ENCODE results near the gene DLG2.
A peak's percentile ranks its signal among the peaks of the same experiment; 100 is the strongest.

DLG2 gene

GRCh38 chr11:83847467-83848034, 1779.6 kb downstream of the DLG2 start:
- DNase-seq (ENCODE audit: low read depth), result no peak

DNA sequence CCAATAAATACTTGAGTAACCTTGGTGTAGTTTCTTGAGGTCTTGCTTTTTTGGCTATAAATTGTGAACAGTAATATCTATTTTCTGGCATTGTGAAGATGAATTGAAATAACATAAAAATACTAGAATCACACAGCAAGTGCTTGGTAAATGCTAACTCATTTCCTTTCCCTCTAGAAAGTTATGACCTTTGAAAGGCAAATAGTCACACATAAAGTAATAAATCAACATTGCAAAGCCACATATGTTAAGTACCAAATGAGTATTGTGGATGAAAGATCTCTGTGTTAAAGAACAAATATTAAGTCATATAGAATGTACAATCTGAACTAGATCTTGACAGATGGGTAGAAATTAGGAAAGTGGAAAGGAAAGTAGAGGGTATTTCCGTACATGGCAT, 1781.3 kb downstream of the DLG2 start:
- no peak for DNase-seq (ENCODE audit: low read depth)

DNA sequence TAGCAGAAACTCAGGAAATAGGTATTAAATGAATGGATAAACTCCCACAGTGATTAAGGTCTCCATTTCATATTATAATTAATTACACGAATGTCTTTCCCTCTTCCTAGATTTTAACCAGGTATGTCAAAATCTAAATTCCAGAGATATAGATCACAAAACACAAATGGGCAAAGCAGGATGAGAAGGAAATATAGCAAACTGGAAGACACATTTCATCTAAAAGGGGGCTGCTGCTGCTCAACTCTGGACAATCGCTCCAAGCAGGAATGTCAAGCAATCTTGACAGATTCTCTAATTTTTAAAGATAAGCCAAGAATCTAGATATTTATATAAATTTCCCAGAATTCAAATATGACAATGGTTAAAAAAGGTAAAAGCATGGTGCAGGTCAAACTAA, 1786.8 kb downstream of the DLG2 start:
- no peak for DNase-seq (ENCODE audit: low read depth)

- peak; percentile 28 for DNase-seq (ENCODE audit: low read depth)
Measured at GRCh38 chr11:83836883-83837654, 1790.1 kb downstream of the DLG2 start.

GRCh38 chr11:83836065-83836464, 1791.1 kb downstream of the DLG2 start:
- no peak for DNase-seq (ENCODE audit: low read depth)

DNA sequence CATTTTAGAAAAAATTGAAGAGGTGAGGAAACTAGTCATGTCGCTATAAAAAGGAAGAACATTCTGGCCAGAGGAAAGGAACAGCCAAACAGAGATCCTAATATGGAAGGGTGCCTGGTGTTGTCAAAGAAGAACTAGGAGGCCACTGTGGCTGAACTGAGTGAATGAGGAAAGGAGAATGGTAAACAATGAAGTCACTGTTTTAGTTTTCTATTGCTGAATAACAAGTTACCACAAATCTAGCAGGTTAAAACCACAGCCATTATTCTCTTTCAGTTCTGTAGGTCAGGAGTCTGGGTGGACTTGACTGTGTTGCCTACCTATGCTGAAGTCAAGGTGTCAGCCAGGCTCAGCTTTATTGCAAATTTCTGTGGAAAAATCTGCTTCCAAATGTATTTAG, 1791.7 kb downstream of the DLG2 start:
- no peak for DNase-seq (ENCODE audit: low read depth)

DNA sequence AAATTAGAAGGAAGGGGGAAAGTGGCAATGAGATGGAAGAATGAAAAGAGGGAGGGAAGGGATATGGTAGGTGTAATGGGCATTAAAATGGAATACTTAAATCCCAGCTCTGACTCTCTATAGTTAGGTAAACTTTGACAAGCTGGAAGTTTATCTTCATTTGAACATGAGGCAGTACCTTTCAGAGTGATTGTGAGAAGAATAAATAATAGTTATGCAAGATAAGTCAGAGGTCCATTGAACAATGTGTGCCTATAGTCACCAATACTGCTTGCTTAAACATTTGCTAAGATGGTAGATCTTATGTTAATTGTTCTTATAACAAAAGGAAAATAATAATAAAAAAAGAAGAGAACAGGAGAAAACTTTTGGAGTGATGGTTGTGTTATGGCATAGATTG, 1795.2 kb downstream of the DLG2 start:
- no peak for DNase-seq (ENCODE audit: low read depth)

- peak; percentile 13 for DNase-seq (ENCODE audit: low read depth)
Measured at GRCh38 chr11:83827940-83828554, 1799.1 kb downstream of the DLG2 start.

DNA sequence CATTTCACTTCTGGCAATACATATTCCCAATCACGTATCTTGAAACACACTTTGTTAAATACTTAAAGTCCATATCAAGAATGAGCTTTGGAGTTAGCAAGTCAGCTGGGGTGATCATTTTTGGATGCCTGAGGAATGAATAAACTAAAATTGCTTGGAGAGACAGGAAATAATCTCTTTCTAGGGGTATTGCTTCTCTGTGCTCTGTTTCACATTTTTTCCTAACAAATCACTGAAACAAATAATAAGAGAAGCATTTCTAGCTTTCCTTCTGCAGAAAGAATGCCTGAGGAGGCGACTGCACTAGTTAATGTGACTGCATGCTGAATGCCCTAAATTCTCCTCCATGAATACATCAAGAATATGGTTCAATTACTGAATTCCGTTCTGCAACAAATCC, 1799.6 kb downstream of the DLG2 start:
- DNase-seq (ENCODE audit: low read depth), result peak; percentile 33

DNA sequence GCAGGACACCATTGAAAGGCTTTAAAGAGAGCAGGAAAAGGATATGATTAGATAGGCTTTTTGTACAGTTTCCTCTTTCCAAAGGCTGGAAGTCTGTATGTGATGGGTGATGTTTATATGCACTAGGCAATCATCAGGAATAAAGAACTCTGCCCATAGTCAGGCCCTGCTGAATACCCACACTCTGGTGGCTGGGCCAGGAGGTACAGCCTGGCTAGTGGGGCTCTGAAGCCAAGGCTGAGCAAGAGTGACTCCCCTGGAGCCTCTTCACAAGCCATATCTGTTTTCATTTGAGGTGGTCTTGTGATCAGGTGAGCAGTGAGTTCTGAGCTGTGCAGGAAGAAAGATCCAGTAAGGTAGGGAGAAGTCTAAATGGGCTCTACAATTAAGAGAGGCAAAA, 1801.1 kb downstream of the DLG2 start:
- no peak for DNase-seq (ENCODE audit: low read depth)

DNA sequence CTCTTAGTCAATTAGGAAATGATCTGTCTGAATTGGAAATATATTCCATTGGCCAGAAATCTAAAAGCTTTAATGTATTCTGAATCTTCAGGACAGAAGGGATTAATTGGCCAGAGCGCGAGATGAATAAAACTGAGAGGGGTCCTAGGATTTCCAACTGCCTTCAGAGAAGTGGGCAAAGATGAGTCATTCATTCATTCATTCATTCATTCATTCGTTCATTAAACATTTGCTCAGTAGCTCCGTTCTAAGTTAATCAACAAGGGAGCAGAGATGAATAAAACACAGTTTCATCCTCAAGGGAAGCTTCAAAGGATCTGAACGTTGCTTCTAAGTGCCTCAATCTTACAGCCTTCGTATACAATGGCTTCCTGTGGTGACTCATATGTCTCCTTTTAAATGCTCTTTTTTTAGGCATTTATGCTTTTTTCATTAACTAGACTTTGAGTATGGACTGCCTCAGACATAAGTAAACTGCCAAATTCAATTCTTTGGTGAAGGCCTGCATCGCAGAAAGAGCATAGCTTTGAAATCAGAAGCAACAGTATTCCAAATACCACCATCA, 1803.6 kb downstream of the DLG2 start:
- DNase-seq (ENCODE audit: low read depth), result no peak

DNA sequence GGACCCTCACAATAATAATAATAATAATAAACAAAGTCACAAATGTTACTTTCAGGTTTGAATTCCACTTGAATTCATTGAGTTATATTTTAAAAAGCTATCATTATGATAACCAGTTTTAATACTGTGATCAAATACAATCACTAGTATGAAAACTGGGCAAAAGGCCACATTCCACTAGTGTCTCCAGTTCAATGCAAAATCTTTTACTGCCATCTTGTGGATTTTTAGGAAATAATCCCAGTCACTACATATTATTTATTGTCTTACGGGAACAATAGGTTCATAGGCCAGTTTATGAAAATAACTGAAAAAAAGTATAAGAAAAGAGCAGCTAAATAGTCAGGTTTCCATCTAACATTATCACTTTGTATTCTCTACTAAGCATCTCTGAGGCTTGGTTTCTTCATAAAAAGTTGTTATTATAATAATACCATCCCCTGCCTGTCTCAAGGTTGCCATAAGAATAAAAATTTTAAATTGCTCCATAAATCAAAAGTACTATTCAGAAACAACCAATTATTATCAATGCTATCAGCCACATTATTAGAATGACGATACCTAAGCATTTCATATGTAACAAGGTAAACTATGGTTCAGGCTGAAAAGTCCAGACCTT, 1807.1 kb downstream of the DLG2 start:
- peak; percentile 67 for DNase-seq (ENCODE audit: low read depth)

DNA sequence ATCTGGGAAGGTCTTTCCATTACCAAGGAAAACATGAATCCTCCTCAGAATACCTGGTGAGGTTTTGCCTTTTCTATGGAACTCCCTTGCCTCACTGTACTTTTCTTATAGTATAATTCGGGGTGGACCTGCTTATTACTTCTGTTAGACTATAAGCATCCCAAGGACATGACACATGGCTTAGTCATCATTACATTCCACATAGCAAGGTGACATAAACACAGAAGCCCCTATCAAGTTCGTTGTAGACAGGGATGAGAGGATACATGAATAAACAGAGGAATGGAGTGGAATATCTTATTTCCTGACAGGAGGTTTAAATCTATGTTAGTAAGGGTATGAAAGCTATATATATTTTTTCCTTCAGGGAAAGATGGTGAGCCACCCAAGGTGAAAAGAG, 1808.8 kb downstream of the DLG2 start:
- no peak for DNase-seq (ENCODE audit: low read depth)

DNA sequence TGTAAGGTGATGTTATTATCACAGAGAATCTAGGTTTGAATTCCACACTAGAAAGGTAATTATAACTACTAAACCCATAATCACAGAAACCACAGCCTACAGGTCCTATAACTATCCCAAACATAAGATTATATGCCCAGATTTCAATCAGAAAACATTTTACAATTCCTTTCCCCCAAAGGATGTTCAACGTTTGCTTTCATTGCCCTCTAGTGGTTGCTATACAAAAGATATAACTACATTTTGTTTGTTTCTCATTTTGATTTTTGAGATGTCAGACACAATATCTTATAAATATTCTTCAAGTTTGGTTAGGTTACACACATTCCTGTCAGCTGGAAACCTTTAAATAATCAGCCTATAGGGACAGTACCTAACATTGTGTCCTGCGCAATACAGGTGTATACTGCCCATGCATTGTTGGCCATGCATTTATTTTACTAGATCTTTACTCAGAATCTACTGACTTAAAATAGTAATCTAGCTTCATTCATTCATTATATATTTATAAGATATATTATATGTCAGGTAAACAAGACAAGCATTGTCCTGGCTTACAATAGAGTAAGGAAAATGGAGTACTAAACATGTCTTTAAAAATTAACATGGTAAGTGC, 1810.5 kb downstream of the DLG2 start:
- no peak for DNase-seq (ENCODE audit: low read depth)

GRCh38 chr11:83815736-83816135, 1811.4 kb downstream of the DLG2 start:
- no peak for DNase-seq (ENCODE audit: low read depth)

GRCh38 chr11:83813296-83813695, 1813.8 kb downstream of the DLG2 start:
- no peak for DNase-seq (ENCODE audit: low read depth)

DNA sequence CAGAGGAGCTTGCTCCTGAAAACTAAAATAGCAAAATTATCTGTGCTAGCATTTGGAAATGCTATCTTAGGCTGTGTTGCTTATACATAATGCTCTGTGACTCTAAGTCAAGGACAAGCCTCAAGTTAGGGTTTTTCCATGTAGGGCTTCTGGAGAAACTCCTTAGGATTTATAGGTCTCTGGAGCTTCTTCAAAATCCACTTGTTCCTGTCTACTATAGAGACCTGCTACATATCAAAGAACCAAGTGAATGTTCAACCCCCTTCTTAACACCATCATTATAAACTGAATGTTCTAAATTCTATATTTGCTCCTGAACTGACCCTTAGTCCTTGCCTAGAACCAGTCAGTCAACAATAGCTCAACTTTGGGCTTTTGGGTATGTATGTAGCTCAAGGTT, 1817.9 kb downstream of the DLG2 start:
- no peak for DNase-seq (ENCODE audit: low read depth)

GRCh38 chr11:83801799-83802198, 1825.3 kb downstream of the DLG2 start:
- no peak for DNase-seq (ENCODE audit: low read depth)

DNA sequence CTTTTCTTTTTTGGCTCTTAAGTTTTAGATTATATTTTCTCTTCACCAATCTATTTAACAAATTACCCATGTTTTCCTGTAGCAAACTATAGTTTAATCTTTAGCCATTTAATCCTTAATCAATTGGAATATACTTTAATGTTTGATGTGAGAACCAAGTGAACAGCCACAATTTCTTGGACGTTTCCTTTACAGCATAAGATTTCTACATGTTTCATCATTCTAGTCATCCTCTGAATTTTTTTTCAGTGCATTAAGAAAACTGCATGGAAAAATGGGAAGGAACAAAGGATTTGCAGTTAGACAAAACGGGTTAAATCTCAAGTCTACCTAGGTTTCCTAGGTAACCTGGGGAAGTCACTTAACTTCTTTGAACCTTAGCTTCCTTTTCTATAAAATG, 1833.8 kb downstream of the DLG2 start:
- no peak for DNase-seq (ENCODE audit: low read depth)

- DNase-seq (ENCODE audit: low read depth), result no peak
Measured at GRCh38 chr11:83791557-83791956, 1835.6 kb downstream of the DLG2 start.

GRCh38 chr11:83785942-83786341, 1841.2 kb downstream of the DLG2 start:
- no peak for DNase-seq (ENCODE audit: low read depth)

DNA sequence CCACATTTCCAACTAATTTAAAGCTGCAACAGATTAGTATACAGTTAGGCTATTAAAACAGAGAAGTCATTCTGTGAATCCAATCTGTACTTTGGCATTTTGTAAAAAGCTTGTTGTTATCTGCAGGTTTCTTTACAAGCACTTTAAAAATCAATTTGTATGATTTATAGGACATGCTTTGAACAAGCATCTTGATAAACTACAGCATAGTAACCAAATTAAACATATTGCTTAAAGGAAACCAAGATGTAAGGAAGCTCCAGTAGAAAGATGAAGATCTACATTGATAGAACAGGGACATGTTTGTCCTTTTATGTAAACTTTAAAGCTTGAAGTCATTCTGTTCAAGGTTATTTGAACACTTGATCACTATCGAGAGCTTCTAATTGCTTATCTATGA, 1842.7 kb downstream of the DLG2 start:
- no peak for DNase-seq (ENCODE audit: low read depth)

Data from stromal cell of bone marrow (primary cell).